HG02970 (cell line): ENCODE measurements around the gene HSD17B13.

Experiments
- ATAC-seq: cut with Tn5 transposase; IDR thresholded peaks from one replicate; pipeline ENCODE4 v1.9.1; 2021; ENCODE audit warnings: mild to moderate bottlenecking, moderate library complexity, moderate number of reproducible peaks; ENCODE audit not compliant: unreplicated experiment, low FRiP score

The HSD17B13 gene

DNA sequence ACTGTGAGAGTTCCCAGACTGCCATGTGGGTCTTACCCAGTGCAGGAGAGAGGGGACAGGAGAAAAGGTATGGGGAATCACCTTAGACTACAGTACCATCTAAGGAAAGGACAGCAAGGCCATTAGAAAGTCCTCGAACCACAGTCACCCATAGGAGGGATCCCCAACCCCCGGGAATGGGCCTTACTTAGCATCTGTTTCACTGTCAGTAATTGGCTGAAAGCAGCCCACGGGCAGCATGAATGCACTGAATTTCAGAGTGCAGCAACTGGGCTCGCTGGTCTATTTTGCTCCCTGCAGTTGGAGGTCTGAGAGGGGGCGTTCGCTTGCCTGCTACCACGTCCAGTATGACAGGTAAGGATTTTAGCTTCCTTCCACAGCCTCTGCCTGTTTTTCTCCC lies 51.9 kb downstream of the HSD17B13 start:
- ATAC-seq: no peak

DNA sequence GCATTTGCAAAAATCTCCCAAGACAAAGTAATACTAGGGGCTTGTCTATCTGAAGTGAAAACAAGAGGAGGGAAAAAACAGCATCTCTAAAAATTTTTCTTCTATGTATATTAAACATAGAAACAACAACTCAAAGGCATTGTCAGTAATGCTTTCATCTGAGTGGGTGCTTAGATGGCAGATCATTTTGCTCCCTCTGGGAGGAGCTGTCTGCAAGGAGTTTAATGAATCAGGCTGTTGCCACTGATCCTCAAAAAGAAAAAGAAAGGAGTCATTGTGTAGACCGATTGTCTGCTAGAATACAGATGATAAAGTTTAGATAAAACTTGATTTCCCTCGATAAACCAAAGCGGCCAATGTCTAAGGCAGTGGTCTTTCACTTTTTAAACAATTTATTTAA lies 52.5 kb downstream of the HSD17B13 start:
- no peak for ATAC-seq

GRCh38 chr4:87268411-87268810 lies 54.3 kb downstream of the HSD17B13 start:
- no peak for ATAC-seq

- ATAC-seq: no peak
These were observed 55.7 kb downstream of the HSD17B13 start for GRCh38 chr4:87266986-87267385.

DNA sequence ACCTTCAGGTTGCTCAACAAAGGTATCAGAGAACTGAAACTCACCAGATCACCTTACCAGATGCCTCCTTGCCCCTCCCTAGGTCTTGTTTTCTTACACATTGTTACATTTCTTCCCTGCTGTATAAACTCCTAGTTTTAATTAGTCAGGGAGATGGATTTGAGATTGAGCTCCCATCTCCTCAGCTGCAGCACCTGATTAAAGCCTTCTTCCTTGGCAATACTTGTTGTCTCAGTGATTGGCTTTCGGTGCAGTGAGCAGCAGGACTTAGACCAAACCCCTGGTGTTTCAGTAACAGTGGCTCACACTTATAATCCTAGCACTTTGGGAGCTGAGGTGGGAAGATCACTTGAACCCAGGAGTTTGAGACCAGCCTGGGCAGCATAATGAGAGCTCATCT lies 59.8 kb downstream of the HSD17B13 start:
- no peak for ATAC-seq

DNA sequence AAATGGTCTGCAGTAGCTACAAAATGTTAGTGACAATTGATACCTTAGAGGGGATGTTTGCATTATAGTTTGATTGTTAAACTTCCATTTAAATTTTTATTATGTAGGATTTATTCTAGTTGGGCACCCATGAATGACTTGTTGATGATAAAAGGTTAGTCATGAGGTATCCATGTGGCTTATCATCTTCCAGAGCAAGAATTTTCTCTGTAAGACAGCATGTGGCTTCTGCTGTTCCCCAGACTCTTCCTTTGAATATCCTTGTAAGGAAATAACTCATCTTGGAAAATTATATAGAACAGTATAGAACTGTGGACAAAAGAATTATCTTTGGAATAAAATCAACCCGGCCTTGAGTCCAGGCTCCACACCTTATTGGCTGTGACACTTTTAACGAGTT lies 62.2 kb downstream of the HSD17B13 start:
- ATAC-seq: no peak

- ATAC-seq: no peak
These were observed 64.0 kb downstream of the HSD17B13 start for GRCh38 chr4:87258677-87259076.

- ATAC-seq: no peak
These were observed 65.2 kb downstream of the HSD17B13 start for GRCh38 chr4:87257523-87257922.

GRCh38 chr4:87255755-87256154 lies 66.9 kb downstream of the HSD17B13 start:
- ATAC-seq: no peak
